Natural killer cell (primary cell): ENCODE data around the gene ATP5PB. TPM values are rescaled to one million over a fixed set of nuclear protein-coding genes. Genes with fewer than 3 reads are reported as not detected.

Source experiments
- ATAC-seq, 3 donors: fragments of 150-1000 bp in 2 of 3; fragments of 200-7000 bp in 1 of 3; cut with Tn5 transposase; 1 replicate in 1 of 3; 2 replicates in 2 of 3; pipeline ENCODE4 v1.10.0; 2021; ENCODE audit warnings: mild to moderate bottlenecking in 2 of 3, moderate library complexity in 2 of 3
- DNase-seq, 2 donors: peaks; one replicate each; pipeline versions ENCODE4 v3.0.0 to v3.0.0-alpha.2; 2013 to 2021; ENCODE audit warnings: mixed read lengths in 1 of 2
- H3K27ac ChIP-seq: one replicate; pipeline ENCODE4 v1.5.1; 2013; ENCODE audit warnings: mild to moderate bottlenecking, low read length
- H3K27me3 ChIP-seq: one replicate; pipeline ENCODE4 v1.6.1; 2013; ENCODE audit warnings: low read length; ENCODE audit not compliant: control insufficient read depth, insufficient read depth
- H3K36me3 ChIP-seq: one replicate; pipeline ENCODE4 v1.6.1; 2013; ENCODE audit warnings: low read length; ENCODE audit not compliant: control insufficient read depth, insufficient read depth
- H3K4me1 ChIP-seq: one replicate; pipeline ENCODE4 v1.6.1; 2013; ENCODE audit warnings: low read length; ENCODE audit not compliant: control insufficient read depth, insufficient read depth
- H3K4me3 ChIP-seq: one replicate; pipeline ENCODE4 v1.5.1; 2013; ENCODE audit warnings: low read length
- H3K9me3 ChIP-seq: one replicate; pipeline ENCODE4 v1.6.1; 2013; ENCODE audit warnings: low read length; ENCODE audit not compliant: control insufficient read depth, insufficient read depth
- H3K27ac Mint-ChIP-seq, 2 donors: one replicate each; pipeline ENCODE4 v1.8.0; 2022; ENCODE audit warnings: mild to moderate bottlenecking in 2 of 2, mixed read lengths in 2 of 2, moderate library complexity in 1 of 2
- H3K27me3 Mint-ChIP-seq, 2 donors: one replicate each; pipeline ENCODE4 v1.8.0; 2022; ENCODE audit warnings: low read depth in 2 of 2, mixed read lengths in 2 of 2
- H3K36me3 Mint-ChIP-seq: one replicate; pipeline ENCODE4 v1.8.0; 2022; ENCODE audit warnings: mixed read lengths
- H3K4me1 Mint-ChIP-seq, 2 donors: one replicate each; pipeline ENCODE4 v1.8.0; 2022; ENCODE audit warnings: mixed read lengths in 2 of 2
- H3K4me3 Mint-ChIP-seq: one replicate; pipeline ENCODE4 v1.8.0; 2022; ENCODE audit warnings: mild to moderate bottlenecking, moderate library complexity, mixed read lengths
- H3K9me3 Mint-ChIP-seq, 2 donors: one replicate each; pipeline ENCODE4 v1.8.0; 2022; ENCODE audit warnings: mixed read lengths in 2 of 2
- WGBS: methylation state at CpG from one replicate; pipeline ENCODE4 v1.1.7; 2013; ENCODE audit warnings: missing lambda C conversion rate; ENCODE audit not compliant: insufficient coverage; 5-methylcytosine and 5-hydroxymethylcytosine counted together
- intact Hi-C: fragments of 100-400 bp; cut with micrococcal nuclease; formaldehyde crosslinking; loops from one replicate; pipeline ENCODE4 v1.14.2; 2022
- total RNA-seq, 4 donors: library from RNA; stranded (reverse); fragments of 120-200 nt in 1 of 4; gene quantifications; one replicate each; pipeline versions ENCODE4 v1.2.3 to v1.2.4, GENCODE V29; 2013 to 2022
- TF ChIP-seq, protein P1 (sequence below): fragments of 200-600 bp; IDR thresholded peaks from one replicate; pipeline ENCODE4 v1.8.0; 2022; ENCODE audit warnings: antibody characterized with exemption

The ATP5PB gene
- total RNA-seq, 3 donors from 2014 or later (not counting 1 experiment from before 2014, with no cell fraction given), result 105 to 115 (median 105) TPM

GRCh38 chr1:111476761-111477309, 27.6 kb downstream of the ATP5PB start:
- peak overlapping the region; percentile 97 for H3K4me3 Mint-ChIP-seq
- Histone ChIP-seq H3K4me1 (peaks cover 45% of the 10 kb centered on the region), H3K4me3 (peak overlapping the region; percentile 60), H3K9me3 (no peaks in the 10 kb centered on the region), H3K27ac (peak overlapping the region; percentile 69), H3K36me3 (peaks cover 15% of the 10 kb centered on the region), H3K27me3 (no peaks in the 10 kb centered on the region)
- peak in 1 of 2 donors; percentile 74 for DNase-seq
- intact Hi-C loops, result loop anchor here (5.0 to 10.0 kb wide), 2 partner anchors 180 to 278 kb away; partner anchors contain the start of gene DDX20
- no peak overlapping the region for H3K27ac Mint-ChIP-seq
- TF ChIP-seq, protein P1, sequence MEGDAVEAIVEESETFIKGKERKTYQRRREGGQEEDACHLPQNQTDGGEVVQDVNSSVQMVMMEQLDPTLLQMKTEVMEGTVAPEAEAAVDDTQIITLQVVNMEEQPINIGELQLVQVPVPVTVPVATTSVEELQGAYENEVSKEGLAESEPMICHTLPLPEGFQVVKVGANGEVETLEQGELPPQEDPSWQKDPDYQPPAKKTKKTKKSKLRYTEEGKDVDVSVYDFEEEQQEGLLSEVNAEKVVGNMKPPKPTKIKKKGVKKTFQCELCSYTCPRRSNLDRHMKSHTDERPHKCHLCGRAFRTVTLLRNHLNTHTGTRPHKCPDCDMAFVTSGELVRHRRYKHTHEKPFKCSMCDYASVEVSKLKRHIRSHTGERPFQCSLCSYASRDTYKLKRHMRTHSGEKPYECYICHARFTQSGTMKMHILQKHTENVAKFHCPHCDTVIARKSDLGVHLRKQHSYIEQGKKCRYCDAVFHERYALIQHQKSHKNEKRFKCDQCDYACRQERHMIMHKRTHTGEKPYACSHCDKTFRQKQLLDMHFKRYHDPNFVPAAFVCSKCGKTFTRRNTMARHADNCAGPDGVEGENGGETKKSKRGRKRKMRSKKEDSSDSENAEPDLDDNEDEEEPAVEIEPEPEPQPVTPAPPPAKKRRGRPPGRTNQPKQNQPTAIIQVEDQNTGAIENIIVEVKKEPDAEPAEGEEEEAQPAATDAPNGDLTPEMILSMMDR, result no peak
- peaks cover 36 to 48% of the 10 kb centered on the region in 2 donors for H3K4me1 Mint-ChIP-seq
- H3K27me3 Mint-ChIP-seq, result no peaks in the 10 kb centered on the region
- WGBS, result 0% methylated on average over 2 of the region's 2 CpGs
- peaks cover 12% of the 10 kb centered on the region for H3K36me3 Mint-ChIP-seq
- ATAC-seq, result peak; percentile 14 to 60 (median 52)
- no peaks in the 10 kb centered on the region for H3K9me3 Mint-ChIP-seq

- Mint-ChIP-seq H3K27me3 (no peaks in the 10 kb centered on the region), H3K9me3 (no peaks in the 10 kb centered on the region), H3K4me1 (peaks cover 38 to 49% of the 10 kb centered on the region in 2 donors), H3K4me3 (no peak overlapping the region), H3K27ac (no peak overlapping the region), H3K36me3 (peaks cover 12% of the 10 kb centered on the region)
- Histone ChIP-seq H3K27me3 (no peaks in the 10 kb centered on the region), H3K4me1 (peaks cover 28% of the 10 kb centered on the region), H3K9me3 (no peaks in the 10 kb centered on the region), H3K4me3 (no peak overlapping the region), H3K27ac (no peak overlapping the region), H3K36me3 (peaks cover 15% of the 10 kb centered on the region)
- DNase-seq (no peak), ATAC-seq (no peak)
- intact Hi-C loops, result no loop called here
- TF ChIP-seq, protein P1, result no peak
- WGBS, result 80% methylated on average over 1 of the region's 1 CpG
Measured at GRCh38 chr1:111480674-111481073, 31.4 kb downstream of the ATP5PB start.

DNA sequence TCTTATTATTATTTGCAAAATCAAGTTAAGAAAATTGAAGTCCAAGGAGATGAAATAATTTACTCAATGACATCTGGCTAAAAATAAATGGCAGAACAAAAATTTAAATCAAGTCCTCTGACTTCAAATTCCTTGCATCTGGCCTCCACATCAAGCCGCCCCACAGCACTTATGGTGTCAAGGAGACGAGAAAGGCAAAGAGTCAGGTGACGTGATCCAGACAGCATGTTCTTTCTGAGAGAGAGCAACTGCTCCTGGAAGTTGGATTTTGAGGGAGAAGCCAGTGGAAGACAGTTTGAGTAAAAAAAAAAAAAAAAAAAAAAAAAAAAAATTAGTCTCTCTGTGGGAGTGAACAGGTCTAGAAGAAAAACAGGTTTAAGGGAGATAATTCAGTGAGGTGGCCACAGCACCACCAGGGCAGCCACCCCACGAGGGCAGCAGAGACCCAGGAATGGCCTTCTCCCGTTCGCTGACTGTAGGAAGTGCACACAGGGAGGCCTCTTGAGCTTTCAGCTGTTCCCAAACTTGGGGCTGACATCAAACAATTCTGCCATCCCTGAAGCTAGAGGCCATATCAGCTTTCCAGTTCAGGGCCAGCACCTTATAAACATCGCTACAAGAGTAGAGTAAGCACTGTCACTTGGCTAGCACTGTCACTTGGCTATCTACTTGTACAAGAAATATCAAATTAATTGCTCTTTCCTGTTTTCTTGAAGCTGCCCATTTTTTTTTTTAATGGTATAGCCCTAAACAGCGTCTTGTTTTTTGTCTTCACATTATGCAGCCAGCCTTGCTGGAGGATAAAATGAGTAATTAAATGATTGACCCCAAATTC, 32.3 kb downstream of the ATP5PB start:
- peaks cover 15% of the 10 kb centered on the region for H3K36me3 ChIP-seq
- DNase-seq, result peak; percentile 36 to 73
- intact Hi-C loops, result no loop called here
- Mint-ChIP-seq H3K4me3 (no peak overlapping the region), H3K27ac (no peak overlapping the region), H3K27me3 (no peaks in the 10 kb centered on the region), H3K9me3 (no peaks in the 10 kb centered on the region), H3K36me3 (peaks cover 12% of the 10 kb centered on the region), H3K4me1 (peaks cover 28 to 40% of the 10 kb centered on the region in 2 donors)
- peak; percentile 68 to 77 (median 72) for ATAC-seq
- peaks cover 19% of the 10 kb centered on the region for H3K4me1 ChIP-seq
- no peak overlapping the region for H3K27ac ChIP-seq
- no peaks in the 10 kb centered on the region for H3K9me3 ChIP-seq
- H3K4me3 ChIP-seq, result no peak overlapping the region
- 61% methylated on average over 8 of the region's 8 CpGs for WGBS
- TF ChIP-seq, protein P1, result peak; percentile 34
- no peaks in the 10 kb centered on the region for H3K27me3 ChIP-seq
